Thyroid gland (tissue), 4 donors: ENCODE data around the gene TXNDC11.

Experiments
- CTCF ChIP-seq, 6 experiments: fragments of 200-600 bp in 3 of 6; fragments of 450-650 bp in 3 of 6; sonication (generic) in 3 of 6; IDR thresholded peaks; one replicate each; pipeline ENCODE4 v1.5.1; 2016 to 2019; ENCODE audit warnings: antibody characterized with exemption in 6 of 6, mild to moderate bottlenecking in 2 of 6, inconsistent platforms in 1 of 6, moderate library complexity in 1 of 6
- POLR2A ChIP-seq, 2 donors: fragments of 450-650 bp; IDR thresholded peaks; one replicate each; pipeline ENCODE4 v1.6.1; 2017; ENCODE audit warnings: antibody characterized with exemption in 2 of 2, mild to moderate bottlenecking in 2 of 2, moderate library complexity in 1 of 2

- TF ChIP-seq POLR2A (IDR thresholded peaks at IDR 0.05) (no peak), CTCF (IDR thresholded peaks at IDR 0.05) (no peak)
Measured at GRCh38 chr16:11649276-11649675, 93.4 kb downstream of the TXNDC11 start.
